Measurements from ENCODE around the gene BCAR1. TPM values are rescaled to one million over a fixed set of nuclear protein-coding genes. Genes with fewer than 3 reads are reported as not detected.
"Not testable (repeated sequence)": the region's sequence is repeated elsewhere in the genome, so short reads cannot be mapped to it uniquely, and the experiment has no call there.

The BCAR1 gene
- total and polyA plus RNA-seq, 2 donors, result 2.9 to 14.5 TPM

- Histone ChIP-seq H3K4me3 (ENCODE audit: low read length in 2 of 2) (no peak overlapping the region), H3K27me3 (ENCODE audit: control insufficient read depth in 2 of 2, insufficient read depth in 1 of 2, low read length in 1 of 2) (peaks cover 32 to 55% of the 10 kb centered on the region in 2 donors), H3K9me3 (ENCODE audit: control insufficient read depth in 2 of 2, insufficient read depth in 1 of 2, low read length in 1 of 2) (no peaks in the 10 kb centered on the region), H3K27ac (ENCODE audit: low read depth in 1 of 2, low read length in 1 of 2) (peak overlapping the region; percentile 19 to 57), H3K36me3 (ENCODE audit: control insufficient read depth in 2 of 2, insufficient read depth in 2 of 2, low read length in 1 of 2) (no peaks in the 10 kb centered on the region), H3K4me1 (ENCODE audit: control insufficient read depth in 2 of 2, insufficient read depth in 2 of 2, low read length in 2 of 2) (peaks cover 0 to 11% of the 10 kb centered on the region in 2 donors)
- 77% methylated on average over 25 of the region's 25 CpGs for WGBS
- DNase-seq (ENCODE audit: low read depth in 6 of 9, low spot score in 9 of 9), result no peak
Measured at GRCh38 chr16:75244844-75245758, 6.3 kb downstream of the BCAR1 start.

- Histone ChIP-seq H3K4me3 (ENCODE audit: low read length in 2 of 2) (no peak overlapping the region), H3K27ac (ENCODE audit: low read depth in 1 of 2, low read length in 1 of 2) (peak overlapping the region; percentile 57 to 64), H3K9me3 (ENCODE audit: control insufficient read depth in 2 of 2, insufficient read depth in 1 of 2, low read length in 1 of 2) (no peaks in the 10 kb centered on the region), H3K4me1 (ENCODE audit: control insufficient read depth in 2 of 2, insufficient read depth in 2 of 2, low read length in 2 of 2) (peaks cover 0 to 11% of the 10 kb centered on the region in 2 donors), H3K36me3 (ENCODE audit: control insufficient read depth in 2 of 2, insufficient read depth in 2 of 2, low read length in 1 of 2) (no peaks in the 10 kb centered on the region), H3K27me3 (ENCODE audit: control insufficient read depth in 2 of 2, insufficient read depth in 1 of 2, low read length in 1 of 2) (peaks cover 24 to 48% of the 10 kb centered on the region in 2 donors)
- 87% methylated on average over 7 of the region's 7 CpGs for WGBS
- DNase-seq (ENCODE audit: low read depth in 6 of 9, low spot score in 9 of 9), result no peak
Measured at GRCh38 chr16:75244225-75244809, 7.1 kb downstream of the BCAR1 start.

GRCh38 chr16:75243667-75244224 is 7.7 kb downstream of the BCAR1 start:
- no peak for DNase-seq (ENCODE audit: low read depth in 6 of 9, low spot score in 9 of 9)
- H3K4me1 ChIP-seq (ENCODE audit: control insufficient read depth in 2 of 2, insufficient read depth in 2 of 2, low read length in 2 of 2), result peaks cover 0 to 11% of the 10 kb centered on the region in 2 donors
- no peaks in the 10 kb centered on the region for H3K9me3 ChIP-seq (ENCODE audit: control insufficient read depth in 2 of 2, insufficient read depth in 1 of 2, low read length in 1 of 2)
- H3K36me3 ChIP-seq (ENCODE audit: control insufficient read depth in 2 of 2, insufficient read depth in 2 of 2, low read length in 1 of 2), result no peaks in the 10 kb centered on the region
- H3K27me3 ChIP-seq (ENCODE audit: control insufficient read depth in 2 of 2, insufficient read depth in 1 of 2, low read length in 1 of 2), result peaks cover 19 to 42% of the 10 kb centered on the region in 2 donors
- 95% methylated on average over 20 of the region's 20 CpGs for WGBS
- no peak overlapping the region for H3K27ac ChIP-seq (ENCODE audit: low read depth in 1 of 2, low read length in 1 of 2)
- H3K4me3 ChIP-seq (ENCODE audit: low read length in 2 of 2), result no peak overlapping the region

- H3K27ac ChIP-seq (ENCODE audit: low read depth in 1 of 2, low read length in 1 of 2); DNase-seq (ENCODE audit: low read depth in 6 of 9, low spot score in 9 of 9); H3K4me3 ChIP-seq (ENCODE audit: low read length in 2 of 2); H3K9me3 ChIP-seq (ENCODE audit: control insufficient read depth in 2 of 2, insufficient read depth in 1 of 2, low read length in 1 of 2); H3K36me3 ChIP-seq (ENCODE audit: control insufficient read depth in 2 of 2, insufficient read depth in 2 of 2, low read length in 1 of 2): not testable (repeated sequence)
- WGBS, result 97% methylated on average over 27 of the region's 27 CpGs
- Histone ChIP-seq H3K4me1 (ENCODE audit: control insufficient read depth in 2 of 2, insufficient read depth in 2 of 2, low read length in 2 of 2) (peaks cover 0 to 17% of the 10 kb centered on the region in 2 donors), H3K27me3 (ENCODE audit: control insufficient read depth in 2 of 2, insufficient read depth in 1 of 2, low read length in 1 of 2) (peaks cover 7 to 34% of the 10 kb centered on the region in 2 donors)
Measured at GRCh38 chr16:75242436-75243078, 8.9 kb downstream of the BCAR1 start.

GRCh38 chr16:75241955-75242354 is 9.5 kb downstream of the BCAR1 start:
- H3K9me3 ChIP-seq (ENCODE audit: control insufficient read depth in 2 of 2, insufficient read depth in 1 of 2, low read length in 1 of 2), result no peaks in the 10 kb centered on the region
- no peak overlapping the region for H3K4me3 ChIP-seq (ENCODE audit: low read length in 2 of 2)
- H3K4me1 ChIP-seq (ENCODE audit: control insufficient read depth in 2 of 2, insufficient read depth in 2 of 2, low read length in 2 of 2), result peaks cover 0 to 17% of the 10 kb centered on the region in 2 donors
- peaks cover 2 to 28% of the 10 kb centered on the region in 2 donors for H3K27me3 ChIP-seq (ENCODE audit: control insufficient read depth in 2 of 2, insufficient read depth in 1 of 2, low read length in 1 of 2)
- no peak overlapping the region for H3K27ac ChIP-seq (ENCODE audit: low read depth in 1 of 2, low read length in 1 of 2)
- 96% methylated on average over 13 of the region's 13 CpGs for WGBS
- no peaks in the 10 kb centered on the region for H3K36me3 ChIP-seq (ENCODE audit: control insufficient read depth in 2 of 2, insufficient read depth in 2 of 2, low read length in 1 of 2)
- DNase-seq (ENCODE audit: low read depth in 6 of 9, low spot score in 9 of 9), result no peak

GRCh38 chr16:75241412-75241811 is 10.0 kb downstream of the BCAR1 start:
- H3K9me3 ChIP-seq (ENCODE audit: control insufficient read depth in 2 of 2, insufficient read depth in 1 of 2, low read length in 1 of 2), result no peaks in the 10 kb centered on the region
- no peak for DNase-seq (ENCODE audit: low read depth in 6 of 9, low spot score in 9 of 9)
- 81% methylated on average over 8 of the region's 8 CpGs for WGBS
- no peak overlapping the region for H3K27ac ChIP-seq (ENCODE audit: low read depth in 1 of 2, low read length in 1 of 2)
- no peak overlapping the region for H3K4me3 ChIP-seq (ENCODE audit: low read length in 2 of 2)
- H3K27me3 ChIP-seq (ENCODE audit: control insufficient read depth in 2 of 2, insufficient read depth in 1 of 2, low read length in 1 of 2), result peaks cover 0 to 22% of the 10 kb centered on the region in 2 donors
- H3K4me1 ChIP-seq (ENCODE audit: control insufficient read depth in 2 of 2, insufficient read depth in 2 of 2, low read length in 2 of 2), result peaks cover 0 to 17% of the 10 kb centered on the region in 2 donors
- H3K36me3 ChIP-seq (ENCODE audit: control insufficient read depth in 2 of 2, insufficient read depth in 2 of 2, low read length in 1 of 2), result no peaks in the 10 kb centered on the region

GRCh38 chr16:75240633-75241032 is 10.8 kb downstream of the BCAR1 start:
- Histone ChIP-seq H3K4me1 (ENCODE audit: control insufficient read depth in 2 of 2, insufficient read depth in 2 of 2, low read length in 2 of 2) (peaks cover 0 to 16% of the 10 kb centered on the region in 2 donors), H3K27me3 (ENCODE audit: control insufficient read depth in 2 of 2, insufficient read depth in 1 of 2, low read length in 1 of 2) (peaks cover 0 to 16% of the 10 kb centered on the region in 2 donors)
- H3K36me3 ChIP-seq (ENCODE audit: control insufficient read depth in 2 of 2, insufficient read depth in 2 of 2, low read length in 1 of 2); H3K4me3 ChIP-seq (ENCODE audit: low read length in 2 of 2); H3K27ac ChIP-seq (ENCODE audit: low read depth in 1 of 2, low read length in 1 of 2); DNase-seq (ENCODE audit: low read depth in 6 of 9, low spot score in 9 of 9); H3K9me3 ChIP-seq (ENCODE audit: control insufficient read depth in 2 of 2, insufficient read depth in 1 of 2, low read length in 1 of 2): not testable (repeated sequence)
- WGBS, result 93% methylated on average over 7 of the region's 7 CpGs

GRCh38 chr16:75239542-75240122 is 11.8 kb downstream of the BCAR1 start:
- Histone ChIP-seq H3K27ac (ENCODE audit: low read depth in 1 of 2, low read length in 1 of 2) (no peak overlapping the region), H3K4me1 (ENCODE audit: control insufficient read depth in 2 of 2, insufficient read depth in 2 of 2, low read length in 2 of 2) (peaks cover 0 to 9% of the 10 kb centered on the region in 2 donors), H3K36me3 (ENCODE audit: control insufficient read depth in 2 of 2, insufficient read depth in 2 of 2, low read length in 1 of 2) (no peaks in the 10 kb centered on the region), H3K4me3 (ENCODE audit: low read length in 2 of 2) (no peak overlapping the region), H3K27me3 (ENCODE audit: control insufficient read depth in 2 of 2, insufficient read depth in 1 of 2, low read length in 1 of 2) (peaks cover 0 to 8% of the 10 kb centered on the region in 2 donors), H3K9me3 (ENCODE audit: control insufficient read depth in 2 of 2, insufficient read depth in 1 of 2, low read length in 1 of 2) (no peaks in the 10 kb centered on the region)
- DNase-seq (ENCODE audit: low read depth in 6 of 9, low spot score in 9 of 9), result no peak
- 97% methylated on average over 19 of the region's 19 CpGs for WGBS
